GM21381 (cell line): ENCODE results near the gene BMX.

Experiments used
- ATAC-seq: cut with Tn5 transposase; IDR thresholded peaks from one replicate; pipeline ENCODE4 v1.9.1; 2021; ENCODE audit warnings: mild to moderate bottlenecking, moderate library complexity; ENCODE audit not compliant: unreplicated experiment

The BMX gene

GRCh38 chrX:15500497-15500966 is at the start of gene BMX:
Gene BMX (plus strand): TSS chrX:15500807. CDS start chrX:15508354, 7,547 bp downstream.
- no peak for ATAC-seq

- no peak for ATAC-seq
Observed at GRCh38 chrX:15451913-15452312, 48.7 kb upstream of the BMX start.

- ATAC-seq: no peak
Observed at GRCh38 chrX:15464704-15465103, 35.9 kb upstream of the BMX start.

GRCh38 chrX:15465347-15465746 is 35.3 kb upstream of the BMX start:
- no peak for ATAC-seq

- no peak for ATAC-seq
Observed at GRCh38 chrX:15465896-15466651, 34.5 kb upstream of the BMX start.

- no peak for ATAC-seq
Observed at GRCh38 chrX:15468036-15468435, 32.6 kb upstream of the BMX start.

GRCh38 chrX:15469613-15470012 is 31.0 kb upstream of the BMX start:
- no peak for ATAC-seq

GRCh38 chrX:15471028-15471427 is 29.6 kb upstream of the BMX start:
- ATAC-seq: peak; percentile 70

- ATAC-seq: no peak
Observed at GRCh38 chrX:15472531-15472930, 28.1 kb upstream of the BMX start.

GRCh38 chrX:15474028-15474427 is 26.6 kb upstream of the BMX start:
- ATAC-seq: no peak

GRCh38 chrX:15475021-15475420 is 25.6 kb upstream of the BMX start:
- no peak for ATAC-seq

- no peak for ATAC-seq
Observed at GRCh38 chrX:15475486-15475885, 25.1 kb upstream of the BMX start.

GRCh38 chrX:15483891-15484290 is 16.7 kb upstream of the BMX start:
- ATAC-seq: no peak

GRCh38 chrX:15492469-15492868 is 8.1 kb upstream of the BMX start:
- no peak for ATAC-seq

GRCh38 chrX:15493118-15493962 is 7.3 kb upstream of the BMX start, which contains the start of gene PIR:
Gene PIR (minus strand): TSS chrX:15493333. CDS start chrX:15491257, 2,076 bp downstream.
- peak; percentile 99 for ATAC-seq

- no peak for ATAC-seq
Observed at GRCh38 chrX:15495801-15496200, 4.8 kb upstream of the BMX start.

- no peak for ATAC-seq
Observed at GRCh38 chrX:15496824-15497223, 3.8 kb upstream of the BMX start.

GRCh38 chrX:15497865-15498264 is 2.7 kb upstream of the BMX start:
- no peak for ATAC-seq

- no peak for ATAC-seq
Observed at GRCh38 chrX:15498741-15499140, 1.9 kb upstream of the BMX start.

- ATAC-seq: no peak
Observed at GRCh38 chrX:15499976-15500375, 631 bp upstream of the BMX start.

GRCh38 chrX:15501506-15501905 is 899 bp downstream of the BMX start:
- no peak for ATAC-seq

- ATAC-seq: no peak
Observed at GRCh38 chrX:15504661-15505060, 4.1 kb downstream of the BMX start.
